HepG2 (cell line): ENCODE results near the gene PPP1R12C. TPM values are rescaled to one million over a fixed set of nuclear protein-coding genes. Genes with fewer than 3 reads are reported as not detected.
A peak's percentile ranks its signal among the peaks of the same experiment; 100 is the strongest.

ENCODE experiments used
- ATAC-seq: fragments of 200-7000 bp; cut with Tn5 transposase; 3 replicates; pipeline ENCODE4 v1.9.1; 2020; ENCODE audit warnings: mild to moderate bottlenecking, moderate library complexity
- BruUV-seq: library from RNA; stranded (reverse); fragments of 400-500 nt; replicated peaks from 2 replicates; lab custom pipeline; 2021; lab: Mats Ljungman, UMichigan
- CTCF ChIA-PET: fragments of 300-600 bp; formaldehyde crosslinking; extraction: SDS; loops from one replicate; lab custom pipeline; 2021; ENCODE audit warnings: low total read pairs, inconsistent platforms, low intra/inter-chr PET ratio; lab: Yijun Ruan, JAX
- POLR2A ChIA-PET: fragments of 350-600 bp; sonication (Branson Sonifier 250); formaldehyde crosslinking; loops from one replicate; lab custom pipeline; 2020; ENCODE audit warnings: antibody characterized with exemption, inconsistent platforms; lab: Yijun Ruan, JAX
- DNase-seq: peaks from one replicate; pipeline ENCODE4 v3.0.0-alpha.2; 2015; ENCODE audit warnings: low spot score
- FAIRE-seq: peaks from 3 replicates; lab custom pipeline; 2011; peaks lifted over from hg19 to GRCh38; lab: Jason Lieb, UNC
- H2AFZ ChIP-seq: one replicate; pipeline ENCODE4 v1.6.1; 2011; ENCODE audit warnings: low read length, inconsistent platforms
- H3K27ac ChIP-seq: fragments of 300-600 bp; 3 replicates; pipeline ENCODE4 v1.8.0; 2011; ENCODE audit warnings: mixed run types, mild to moderate bottlenecking, mixed read lengths, low read length, inconsistent platforms; ENCODE audit not compliant: insufficient read depth; ENCODE audit errors: extremely low read length
- H3K27me3 ChIP-seq, 2 experiments: fragments of 200-600 bp in 1 of 2; 2 replicates in 1 of 2; 3 replicates in 1 of 2; pipeline versions ENCODE4 v1.6.0 to v1.8.0; 2011; ENCODE audit warnings: low read length in 2 of 2, mild to moderate bottlenecking in 2 of 2, moderate library complexity in 2 of 2, inconsistent platforms in 1 of 2; ENCODE audit not compliant: insufficient read depth in 2 of 2, control insufficient read depth in 1 of 2
- H3K36me3 ChIP-seq, 2 experiments: fragments of 200-600 bp in 1 of 2; replicated peaks in 1 of 2; 2 replicates in 1 of 2; 3 replicates in 1 of 2; pipeline versions ENCODE4 v1.5.1 to v1.8.0; 2011; ENCODE audit warnings: low read length in 2 of 2, inconsistent platforms in 1 of 2; ENCODE audit not compliant: insufficient read depth in 2 of 2, control insufficient read depth in 1 of 2
- H3K4me1 ChIP-seq: 2 replicates; pipeline ENCODE4 v1.5.1; 2012; ENCODE audit warnings: low read length, inconsistent platforms; ENCODE audit not compliant: insufficient read depth
- H3K4me2 ChIP-seq: 2 replicates; pipeline ENCODE4 v1.6.0; 2011; ENCODE audit warnings: low read depth, low read length, inconsistent platforms
- H3K4me3 ChIP-seq, 3 experiments: fragments of 200-600 bp in 1 of 3; sonication (generic), shearing (Covaris generic) in 1 of 3; replicated peaks in 1 of 3; 2 replicates each; pipeline ENCODE4 v1.5.1; 2011 to 2016; ENCODE audit warnings: low read length in 3 of 3, inconsistent platforms in 2 of 3, low read depth in 2 of 3, mild to moderate bottlenecking in 2 of 3, control low read depth in 1 of 3, mixed read lengths in 1 of 3; ENCODE audit not compliant: insufficient read depth in 1 of 3
- H3K79me2 ChIP-seq: one replicate; pipeline ENCODE4 v1.6.1; 2011; ENCODE audit warnings: low read length, inconsistent platforms; ENCODE audit not compliant: insufficient read depth
- H3K9ac ChIP-seq: 2 replicates; pipeline ENCODE4 v1.6.0; 2011; ENCODE audit warnings: mild to moderate bottlenecking, low read depth, low read length, inconsistent platforms; ENCODE audit not compliant: insufficient read depth
- H3K9me3 ChIP-seq: 2 replicates; pipeline ENCODE4 v1.5.1; 2012; ENCODE audit warnings: mild to moderate bottlenecking, low read length
- H4K20me1 ChIP-seq: 2 replicates; pipeline ENCODE4 v1.6.0; 2011; ENCODE audit warnings: inconsistent platforms, mild to moderate bottlenecking, low read length, moderate library complexity; ENCODE audit not compliant: insufficient read depth
- FOSL2 ChIP-seq: sonication (generic); formaldehyde crosslinking; IDR thresholded peaks from 2 replicates; pipeline ENCODE4 v1.4.0; 2020; ENCODE audit warnings: missing genetic modification reagents
- ZKSCAN1 ChIP-seq: fragments of 150-350 bp; IDR thresholded peaks from 2 replicates; pipeline ENCODE4 v1.6.1; 2014; ENCODE audit warnings: low read length
- ZNF691 ChIP-seq: sonication (generic); formaldehyde crosslinking; IDR thresholded peaks from 2 replicates; pipeline ENCODE4 v1.4.0; 2020; ENCODE audit warnings: missing genetic modification reagents, low read depth, mild to moderate bottlenecking, borderline replicate concordance
- ZSCAN22 ChIP-seq: sonication (generic); formaldehyde crosslinking; IDR thresholded peaks from 2 replicates; pipeline ENCODE4 v1.4.0; 2020; ENCODE audit warnings: mild to moderate bottlenecking, missing genetic modification reagents
- WGBS: methylation state at CpG from one replicate; pipeline ENCODE4 v1.1.6; 2017; ENCODE audit warnings: low lambda C conversion rate; 5-methylcytosine and 5-hydroxymethylcytosine counted together
- in situ Hi-C: cut with HindIII; loops from 2 replicates; pipeline ENCODE4 v1.10.0; 2017; ENCODE audit warnings: low pct_unique_long_range_greater_than_20kb; ENCODE audit not compliant: extremely low pct_ligation_motif_present
- intact Hi-C: fragments of 100-400 bp; cut with micrococcal nuclease; formaldehyde crosslinking; loops from one replicate; pipeline ENCODE4 v1.10.0; 2022; ENCODE audit not compliant: unreplicated experiment
- polyA plus RNA-seq, 8 experiments: library from polyadenylated mRNA; depleted of rRNA in 3 of 8; stranded (reverse) in 7 of 8; unstranded in 1 of 8; fragments of >200 nt; fragmentation: Illumina TruSeq in 4 of 8; extraction: Trizol in 4 of 8; gene quantifications; 2 replicates each; pipeline versions ENCODE4 v1.2.1 to v1.2.3, GENCODE V29; 2011 to 2016; ENCODE audit warnings: low read depth in 4 of 8, missing spikeins in 1 of 8, mixed read lengths in 1 of 8; ENCODE audit not compliant: insufficient read depth in 1 of 8
- total RNA-seq, 5 experiments: library from RNA; depleted of rRNA; stranded (reverse); fragments of >200 nt; fragmentation: Illumina TruSeq; extraction: Trizol; gene quantifications; 2 replicates each; pipeline ENCODE4 v1.2.3, GENCODE V29; 2016; ENCODE audit warnings: low read depth in 1 of 5

Gene PPP1R12C
- total and polyA plus RNA-seq, 2 of the 13 experiments (the other 11 are each of a cell fraction or from before 2014, with no cell fraction given) = 29.7 to 30.3 TPM

- in situ Hi-C loops = loop anchor here (5.0 kb wide), 1 partner anchor 258 kb away; the partner anchor contains the start of gene UBE2S
- Histone ChIP-seq H3K4me2 (no peak within 1 kb of the TSS), H3K9me3 (peaks cover 8% of the 10 kb centered on the region), H3K79me2 (no peaks in the 10 kb centered on the region), H4K20me1 (no peaks in the 10 kb centered on the region), H3K4me3 (no peak within 1 kb of the TSS), H2AFZ (no peak within 1 kb of the TSS), H3K36me3 (no peaks in the 10 kb centered on the region), H3K27ac (no peak within 1 kb of the TSS), H3K27me3 (peaks cover 0 to 12% of the 10 kb centered on the region in 2 experiments; a peak in 1 of 5 replicates), H3K4me1 (peaks cover 13% of the 10 kb centered on the region; the same call in 1 of the 2 replicates), H3K9ac (no peak within 1 kb of the TSS)
- intact Hi-C loops = no loop called here
- ChIA-PET POLR2A (no interaction called here), CTCF (no interaction called here)
- TF ChIP-seq ZNF691 (CRISPR knock-in tag) (no peak), ZKSCAN1 (peak; percentile 92)
- ATAC-seq = no peak
- FAIRE-seq = no peak
- 14% methylated on average over 17 of the region's 18 CpGs for WGBS
- no TSS peak for BruUV-seq
- no peak for DNase-seq
Measured at GRCh38 chr19:55149078-55150003, 31.9 kb upstream of the PPP1R12C start, which contains the start of gene TNNT1. Gene TNNT1, minus strand, starts transcription at chr19:55149206. Its CDS starts 2,049 bp downstream, at chr19:55147157.

- no TSS peak for BruUV-seq
- ChIA-PET POLR2A (interaction anchor here (0.7 kb wide), 1 partner anchor 314 kb away, joined by 7 read pairs; the partner anchor contains the start of gene ISOC2), CTCF (no interaction called here)
- intact Hi-C loops = no loop called here
- TF ChIP-seq ZSCAN22 (CRISPR knock-in tag) (peak; percentile 95), FOSL2 (CRISPR knock-in tag) (no peak)
- Histone ChIP-seq H3K36me3 (no peaks in the 10 kb centered on the region), H3K4me3 (peak overlapping the region in 1 of 3 experiments; percentile 57; a peak in 1 of 6 replicates), H3K27ac (no peak overlapping the region), H3K9me3 (peaks cover 8% of the 10 kb centered on the region), H3K27me3 (peaks cover 0 to 19% of the 10 kb centered on the region in 2 experiments; a peak in 2 of 5 replicates), H3K4me2 (no peak overlapping the region), H3K9ac (no peak overlapping the region), H2AFZ (no peak overlapping the region), H4K20me1 (no peaks in the 10 kb centered on the region), H3K79me2 (no peaks in the 10 kb centered on the region), H3K4me1 (peaks cover 13% of the 10 kb centered on the region; the same call in 1 of the 2 replicates)
- ATAC-seq (no peak), DNase-seq (no peak), FAIRE-seq (no peak)
- 0% methylated on average over 3 of the region's 9 CpGs for whole genome bisulfite sequencing
- in situ Hi-C loops = loop anchor here (5.0 kb wide), 1 partner anchor 260 kb away; the partner anchor contains the start of gene UBE2S
Measured at GRCh38 chr19:55147545-55148251, 30.3 kb upstream of the PPP1R12C start.
